ENCODE results near the gene MLLT1.

DNA sequence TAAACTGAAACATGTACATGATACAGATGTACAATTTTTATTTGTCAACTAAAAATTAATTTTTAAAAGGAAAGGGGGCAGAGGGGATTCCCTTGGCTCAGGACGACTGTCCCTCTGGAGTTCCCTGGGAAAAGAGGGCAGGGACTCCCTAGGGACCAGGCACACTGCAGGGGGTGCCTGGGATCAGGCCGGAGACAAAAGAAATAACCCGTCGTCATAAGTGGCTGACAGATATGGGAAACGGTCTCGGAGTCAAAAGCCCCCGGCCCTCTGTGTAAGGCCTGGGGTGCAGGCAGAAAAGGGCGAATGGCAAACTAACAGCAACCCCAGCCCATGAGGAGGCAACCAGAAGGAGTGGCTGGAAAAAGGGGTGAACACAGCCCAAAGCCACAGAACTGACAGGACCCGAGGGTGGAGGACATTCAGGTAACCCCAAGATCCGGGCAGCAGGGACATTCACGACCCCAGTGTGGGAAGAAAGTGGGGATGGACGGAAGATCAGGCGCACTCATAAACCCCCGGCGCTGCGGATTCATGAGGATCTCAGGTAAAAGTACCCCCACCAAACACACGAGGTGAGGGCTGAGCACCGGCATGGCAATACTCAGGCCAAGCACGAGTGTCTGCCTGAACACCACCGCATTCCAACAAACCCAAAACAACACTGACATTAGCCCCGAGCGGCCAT, 6.7 kb downstream of the MLLT1 start:
- no peak for TF ChIP-seq CTCF (IDR thresholded peaks at IDR 0.05)
- no peak for TF ChIP-seq POLR2A (IDR thresholded peaks at IDR 0.05)

Data from uterus (tissue), 2 donors.